ENCODE results near the gene TTLL10. TPM values are rescaled to one million over a fixed set of nuclear protein-coding genes. Genes with fewer than 3 reads are reported as not detected.

The TTLL10 gene
- polyA plus RNA-seq, 1 of the 3 experiments (the other 2 are of a cell fraction), result not detected

- Histone ChIP-seq H3K27ac (ENCODE audit: low read depth in 2 of 2, low read length in 1 of 2) (no peak overlapping the region), H3K9me3 (no peaks in the 10 kb centered on the region), H3K4me1 (ENCODE audit: control insufficient read depth in 1 of 2, insufficient read depth in 2 of 2, low read depth in 1 of 2, low read length in 1 of 2) (peaks cover 3 to 5% of the 10 kb centered on the region in 2 experiments; a peak in 1 of 4 replicates), H3K79me2 (ENCODE audit: insufficient read depth) (no peaks in the 10 kb centered on the region), H3F3A (replicated peaks; ENCODE audit: insufficient read depth) (no peaks in the 10 kb centered on the region), H3K4me2 (no peak overlapping the region), H3K4me3 (ENCODE audit: low read depth in 2 of 2, low read length in 1 of 2) (no peak overlapping the region), H4K20me1 (ENCODE audit: insufficient read depth) (no peaks in the 10 kb centered on the region), H3K9me2 (no peaks in the 10 kb centered on the region), H2AFZ (ENCODE audit: low read depth) (no peak overlapping the region), H3K36me3 (replicated peaks in 1 of 2; ENCODE audit: control insufficient read depth in 1 of 2, insufficient read depth in 2 of 2, low read length in 1 of 2) (peaks cover 0 to 6% of the 10 kb centered on the region in 2 experiments), H3K9ac (no peak overlapping the region), H3K27me3 (ENCODE audit: insufficient read depth) (peaks cover 2% of the 10 kb centered on the region; the same call in 1 of the 2 replicates)
- ChIA-PET CTCF (no interaction called here), POLR2A (no interaction called here)
- no peak for TF ChIP-seq ZBTB33 (IDR thresholded peaks at IDR 0.05; ENCODE audit: borderline replicate concordance, low read depth)
- no peak for TF ChIP-seq TEAD4 (IDR thresholded peaks at IDR 0.05; ENCODE audit: borderline replicate concordance, insufficient read depth)
- no peak for TF ChIP-seq REST (IDR thresholded peaks at IDR 0.05; ENCODE audit: low read depth, low read length)
- TF ChIP-seq MEF2A (IDR thresholded peaks at IDR 0.05; ENCODE audit: borderline replicate concordance, low read depth), result no peak
- no CpG with 5 or more reads among the region's 28 CpGs for WGBS (ENCODE audit: low lambda C conversion rate)
- peak; percentile 42 for DNase-seq
Observed at GRCh38 chr1:1211541-1212441, 38.1 kb downstream of the TTLL10 start.

- Histone ChIP-seq H3K4me2 (no peak overlapping the region), H3K27ac (ENCODE audit: low read depth in 2 of 2, low read length in 1 of 2) (no peak overlapping the region), H2AFZ (ENCODE audit: low read depth) (no peak overlapping the region), H3K4me3 (ENCODE audit: low read depth in 2 of 2, low read length in 1 of 2) (no peak overlapping the region), H3K4me1 (ENCODE audit: control insufficient read depth in 1 of 2, insufficient read depth in 2 of 2, low read depth in 1 of 2, low read length in 1 of 2) (peaks cover 3 to 5% of the 10 kb centered on the region in 2 experiments; a peak in 1 of 4 replicates), H3K9me3 (no peaks in the 10 kb centered on the region), H3K9me2 (no peaks in the 10 kb centered on the region), H3K79me2 (ENCODE audit: insufficient read depth) (no peaks in the 10 kb centered on the region), H3K36me3 (replicated peaks in 1 of 2; ENCODE audit: control insufficient read depth in 1 of 2, insufficient read depth in 2 of 2, low read length in 1 of 2) (peaks cover 0 to 14% of the 10 kb centered on the region in 2 experiments), H3F3A (replicated peaks; ENCODE audit: insufficient read depth) (no peaks in the 10 kb centered on the region), H3K27me3 (ENCODE audit: insufficient read depth) (no peaks in the 10 kb centered on the region), H3K9ac (no peak overlapping the region), H4K20me1 (ENCODE audit: insufficient read depth) (no peaks in the 10 kb centered on the region)
- no CpG with 5 or more reads among the region's 24 CpGs for WGBS (ENCODE audit: low lambda C conversion rate)
- POLR2A ChIA-PET, result no interaction called here
- CTCF ChIA-PET, result no interaction called here
- TF ChIP-seq TAF1 (IDR thresholded peaks at IDR 0.05; ENCODE audit: borderline replicate concordance, low read depth, low read length), result no peak
- no peak for TF ChIP-seq SIN3A (IDR thresholded peaks at IDR 0.05; ENCODE audit: borderline replicate concordance, low read depth, low read length)
- no peak for TF ChIP-seq FOSL2 (IDR thresholded peaks at IDR 0.05; ENCODE audit: borderline replicate concordance, low read depth)
- TF ChIP-seq REST (IDR thresholded peaks at IDR 0.05; ENCODE audit: low read depth, low read length), result no peak
- TF ChIP-seq RFX5 (IDR thresholded peaks at IDR 0.05; ENCODE audit: low read length), result no peak
- no peak for TF ChIP-seq SMC3 (IDR thresholded peaks at IDR 0.05; ENCODE audit: low read depth, low read length)
- no peak for TF ChIP-seq CHD2 (IDR thresholded peaks at IDR 0.05; ENCODE audit: low read length, partially characterized antibody)
- no peak for TF ChIP-seq RXRA (IDR thresholded peaks at IDR 0.05; ENCODE audit: borderline replicate concordance, low read depth)
- peak; percentile 43 for DNase-seq
Observed at GRCh38 chr1:1212780-1213344, 39.2 kb downstream of the TTLL10 start.

Data from SK-N-SH (cell line).